Osteocyte (in vitro differentiated cells): Measurements from ENCODE around the gene C2CD2. TPM values are rescaled to one million over a fixed set of nuclear protein-coding genes. Genes with fewer than 3 reads are reported as not detected.

Source experiments
- DNase-seq: peaks from one replicate; pipeline ENCODE4 v3.0.0; 2021; ENCODE audit warnings: mixed read lengths; ENCODE audit not compliant: unreplicated experiment; ENCODE audit errors: extremely low spot score
- H3K27ac Mint-ChIP-seq: one replicate; pipeline ENCODE4 v1.8.0; 2021; ENCODE audit warnings: mild to moderate bottlenecking, mixed read lengths; ENCODE audit not compliant: unreplicated experiment
- H3K27me3 Mint-ChIP-seq: one replicate; pipeline ENCODE4 v1.8.0; 2021; ENCODE audit warnings: mixed read lengths; ENCODE audit not compliant: unreplicated experiment
- H3K36me3 Mint-ChIP-seq: one replicate; pipeline ENCODE4 v1.8.0; 2021; ENCODE audit warnings: mixed read lengths; ENCODE audit not compliant: unreplicated experiment
- H3K4me1 Mint-ChIP-seq: one replicate; pipeline ENCODE4 v1.8.0; 2021; ENCODE audit warnings: mixed read lengths; ENCODE audit not compliant: unreplicated experiment
- H3K4me3 Mint-ChIP-seq: one replicate; pipeline ENCODE4 v1.8.0; 2021; ENCODE audit warnings: mild to moderate bottlenecking, moderate library complexity, mixed read lengths; ENCODE audit not compliant: unreplicated experiment
- H3K9me3 Mint-ChIP-seq: one replicate; pipeline ENCODE4 v1.8.0; 2021; ENCODE audit warnings: mixed read lengths; ENCODE audit not compliant: unreplicated experiment
- CTCF ChIP-seq: fragments of 200-600 bp; sonication (generic); IDR thresholded peaks from 2 replicates; pipeline ENCODE4 v1.5.0; 2021; ENCODE audit warnings: antibody characterized with exemption, mild to moderate bottlenecking, moderate library complexity
- total RNA-seq: library from RNA; stranded (reverse); gene quantifications from 2 replicates; pipeline ENCODE4 v1.2.1, GENCODE V29; 2021

C2CD2 gene
- total RNA-seq, 1 donor from 2014 or later = 19.4 TPM

- Mint-ChIP-seq H3K27me3 (no peaks in the 10 kb centered on the region), H3K9me3 (no peaks in the 10 kb centered on the region), H3K4me3 (no peak overlapping the region), H3K36me3 (peaks cover 31% of the 10 kb centered on the region), H3K27ac (no peak overlapping the region), H3K4me1 (no peaks in the 10 kb centered on the region)
- no peak for TF ChIP-seq CTCF
- DNase-seq = no peak
Measured at GRCh38 chr21:41914358-41914757, 39.5 kb downstream of the C2CD2 start.

GRCh38 chr21:41913230-41913629, 40.6 kb downstream of the C2CD2 start:
- no peak for TF ChIP-seq CTCF
- no peaks in the 10 kb centered on the region for H3K9me3 Mint-ChIP-seq
- H3K4me3 Mint-ChIP-seq = no peak overlapping the region
- H3K27ac Mint-ChIP-seq = no peak overlapping the region
- no peaks in the 10 kb centered on the region for H3K27me3 Mint-ChIP-seq
- H3K36me3 Mint-ChIP-seq = peaks cover 42% of the 10 kb centered on the region
- no peak for DNase-seq
- H3K4me1 Mint-ChIP-seq = no peaks in the 10 kb centered on the region

- DNase-seq = no peak
- peaks cover 58% of the 10 kb centered on the region for H3K36me3 Mint-ChIP-seq
- no peak for TF ChIP-seq CTCF
- H3K27ac Mint-ChIP-seq = no peak overlapping the region
- no peaks in the 10 kb centered on the region for H3K27me3 Mint-ChIP-seq
- no peaks in the 10 kb centered on the region for H3K4me1 Mint-ChIP-seq
- no peak overlapping the region for H3K4me3 Mint-ChIP-seq
- no peaks in the 10 kb centered on the region for H3K9me3 Mint-ChIP-seq
Measured at GRCh38 chr21:41908829-41909228, 45.0 kb downstream of the C2CD2 start.

- DNase-seq = no peak
- peaks cover 55% of the 10 kb centered on the region for H3K36me3 Mint-ChIP-seq
- no peaks in the 10 kb centered on the region for H3K9me3 Mint-ChIP-seq
- H3K27me3 Mint-ChIP-seq = no peaks in the 10 kb centered on the region
- H3K4me3 Mint-ChIP-seq = no peak overlapping the region
- H3K4me1 Mint-ChIP-seq = no peaks in the 10 kb centered on the region
- H3K27ac Mint-ChIP-seq = no peak overlapping the region
- TF ChIP-seq CTCF = no peak
Measured at GRCh38 chr21:41907496-41908258, 46.1 kb downstream of the C2CD2 start.

DNA sequence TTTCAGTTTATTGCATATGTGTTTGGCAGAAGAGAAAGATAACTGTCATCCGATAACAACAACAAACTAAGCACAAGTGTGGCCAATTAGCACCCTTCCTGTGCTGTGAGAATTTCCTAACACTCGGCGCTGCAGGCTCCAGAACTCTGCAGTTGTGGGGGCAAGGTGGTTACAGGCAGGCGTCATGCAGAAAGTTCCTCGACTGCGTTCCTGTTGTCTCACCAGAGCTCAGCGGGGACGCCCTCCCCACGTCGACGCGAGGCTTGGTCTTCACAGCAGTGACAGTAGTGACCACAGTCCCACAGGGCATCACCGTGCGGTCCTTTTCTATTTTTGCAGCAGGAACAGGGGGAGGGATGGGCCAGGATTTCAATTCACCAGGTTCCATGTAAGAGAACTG, 47.0 kb downstream of the C2CD2 start:
- H3K4me3 Mint-ChIP-seq = no peak overlapping the region
- TF ChIP-seq CTCF = no peak
- no peak for DNase-seq
- peaks cover 51% of the 10 kb centered on the region for H3K36me3 Mint-ChIP-seq
- no peaks in the 10 kb centered on the region for H3K4me1 Mint-ChIP-seq
- no peaks in the 10 kb centered on the region for H3K27me3 Mint-ChIP-seq
- no peak overlapping the region for H3K27ac Mint-ChIP-seq
- no peaks in the 10 kb centered on the region for H3K9me3 Mint-ChIP-seq
